Measurements from ENCODE around the gene CEP83. TPM values are rescaled to one million over a fixed set of nuclear protein-coding genes. Genes with fewer than 3 reads are reported as not detected.

CEP83 gene
- total and polyA plus RNA-seq, 9 of the 15 experiments (the other 6 are each of a cell fraction or from before 2014, with no cell fraction given), result 5.3 to 40.5 (median 31.3) TPM

DNA sequence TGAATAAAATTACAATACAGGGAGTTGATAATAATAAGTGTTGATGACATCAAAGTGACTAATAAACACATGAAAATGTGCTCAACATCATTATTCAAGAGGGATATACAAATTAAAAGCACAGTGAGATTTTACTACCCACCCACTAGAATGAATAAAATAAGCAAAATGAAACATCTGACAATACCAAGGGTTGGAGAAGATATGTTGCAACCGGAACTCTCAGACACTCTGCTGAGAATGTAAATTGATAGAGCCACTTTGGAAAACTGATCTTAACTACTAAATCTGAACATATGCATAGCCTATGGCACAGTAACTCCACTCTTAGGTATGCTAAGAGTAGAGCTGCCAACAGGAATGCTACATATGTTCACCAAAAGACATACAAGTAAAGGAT, 44.0 kb upstream of the CEP83 start:
- CTCF ChIA-PET (ENCODE audit: low intra/inter-chr PET ratio), result no interaction called here
- Histone ChIP-seq H4K20me1 (replicated peaks; ENCODE audit: control insufficient read depth, insufficient read depth, low read length) (no peaks in the 10 kb centered on the region), H3K79me2 (ENCODE audit: control insufficient read depth, insufficient read depth, low read length) (no peaks in the 10 kb centered on the region), H3K4me3 (no peak overlapping the region), H3K27me3 (ENCODE audit: control insufficient read depth in 2 of 2, insufficient read depth in 2 of 2, low read length in 2 of 2) (peaks cover 0 to 14% of the 10 kb centered on the region in 2 experiments; a peak in 3 of 5 replicates), H2AFZ (ENCODE audit: low read depth, low read length) (no peak overlapping the region), H3K9me1 (ENCODE audit: control insufficient read depth, insufficient read depth, low read length) (no peaks in the 10 kb centered on the region), H3K4me1 (replicated peaks in 1 of 2; ENCODE audit: control insufficient read depth in 2 of 2, insufficient read depth in 2 of 2, low read length in 2 of 2) (no peaks in the 10 kb centered on the region), H3K9me3 (replicated peaks; ENCODE audit: control insufficient read depth, insufficient read depth, low read depth, low read length) (no peaks in the 10 kb centered on the region), H3K27ac (ENCODE audit: extremely low read depth, low read depth, low read length) (no peak overlapping the region), H3K4me2 (ENCODE audit: insufficient read depth, low read length) (no peak overlapping the region), H3K9ac (ENCODE audit: insufficient read depth in 1 of 2, low read depth in 2 of 2, low read length in 2 of 2) (no peak overlapping the region), H3K36me3 (ENCODE audit: control insufficient read depth, insufficient read depth, low read length) (no peaks in the 10 kb centered on the region)
- 0% methylated on average over 1 of the region's 1 CpG for WGBS (ENCODE audit: insufficient coverage, low coverage, missing lambda C conversion rate)
- intact Hi-C loops (cut with micrococcal nuclease) (no loop called here), in situ Hi-C loops (cut with MboI) (no loop called here)
- FAIRE-seq (no peak), DNase-seq (ENCODE audit: extremely low read depth in 1 of 4, low spot score in 3 of 4) (no peak), ATAC-seq (no peak)
- BruUV-seq (replicated peaks), result no TSS peak
- TF ChIP-seq, protein P1, sequence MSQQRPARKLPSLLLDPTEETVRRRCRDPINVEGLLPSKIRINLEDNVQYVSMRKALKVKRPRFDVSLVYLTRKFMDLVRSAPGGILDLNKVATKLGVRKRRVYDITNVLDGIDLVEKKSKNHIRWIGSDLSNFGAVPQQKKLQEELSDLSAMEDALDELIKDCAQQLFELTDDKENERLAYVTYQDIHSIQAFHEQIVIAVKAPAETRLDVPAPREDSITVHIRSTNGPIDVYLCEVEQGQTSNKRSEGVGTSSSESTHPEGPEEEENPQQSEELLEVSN (IDR thresholded peaks at IDR 0.05; ENCODE audit: borderline replicate concordance in 1 of 2, extremely low read depth in 1 of 2, insufficient read depth in 1 of 2, insufficient read length in 1 of 2, low read depth in 1 of 2, low read length in 1 of 2, poor library complexity in 1 of 2, severe bottlenecking in 1 of 2), result no peak
- TF ChIP-seq KDM1A (IDR thresholded peaks at IDR 0.05) (no peak), SUPT5H (IDR thresholded peaks at IDR 0.05) (no peak), ZFX (CRISPR knock-in tag; IDR thresholded peaks at IDR 0.05) (no peak), FOSL1 (tag; conservative IDR thresholded peaks at IDR 0.05) (no peak), SREBF2 (CRISPR knock-in tag; IDR thresholded peaks at IDR 0.05) (no peak), MXI1 (IDR thresholded peaks at IDR 0.05; ENCODE audit: low read depth, low read length) (no peak), ZNF253 (CRISPR knock-in tag; conservative IDR thresholded peaks at IDR 0.05) (no peak), MTF1 (CRISPR knock-in tag; IDR thresholded peaks at IDR 0.05; ENCODE audit: borderline replicate concordance) (no peak), TCF3 (CRISPR knock-in tag; IDR thresholded peaks at IDR 0.05) (no peak), HMGN3 (IDR thresholded peaks at IDR 0.05; ENCODE audit: borderline replicate concordance, extremely low read depth, insufficient read length, low read depth, low read length) (no peak), CEBPB (tag; IDR thresholded peaks at IDR 0.05) (no peak), ZNF121 (CRISPR knock-in tag; conservative IDR thresholded peaks at IDR 0.05) (no peak)
- TF ChIP-seq, protein P2, sequence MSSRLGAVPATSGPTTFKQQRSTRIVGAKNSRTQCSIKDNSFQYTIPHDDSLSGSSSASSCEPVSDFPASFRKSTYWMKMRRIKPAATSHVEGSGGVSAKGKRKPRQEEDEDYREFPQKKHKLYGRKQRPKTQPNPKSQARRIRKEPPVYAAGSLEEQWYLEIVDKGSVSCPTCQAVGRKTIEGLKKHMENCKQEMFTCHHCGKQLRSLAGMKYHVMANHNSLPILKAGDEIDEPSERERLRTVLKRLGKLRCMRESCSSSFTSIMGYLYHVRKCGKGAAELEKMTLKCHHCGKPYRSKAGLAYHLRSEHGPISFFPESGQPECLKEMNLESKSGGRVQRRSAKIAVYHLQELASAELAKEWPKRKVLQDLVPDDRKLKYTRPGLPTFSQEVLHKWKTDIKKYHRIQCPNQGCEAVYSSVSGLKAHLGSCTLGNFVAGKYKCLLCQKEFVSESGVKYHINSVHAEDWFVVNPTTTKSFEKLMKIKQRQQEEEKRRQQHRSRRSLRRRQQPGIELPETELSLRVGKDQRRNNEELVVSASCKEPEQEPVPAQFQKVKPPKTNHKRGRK (tag; IDR thresholded peaks at IDR 0.05), result no peak
- TF ChIP-seq, protein P3, sequence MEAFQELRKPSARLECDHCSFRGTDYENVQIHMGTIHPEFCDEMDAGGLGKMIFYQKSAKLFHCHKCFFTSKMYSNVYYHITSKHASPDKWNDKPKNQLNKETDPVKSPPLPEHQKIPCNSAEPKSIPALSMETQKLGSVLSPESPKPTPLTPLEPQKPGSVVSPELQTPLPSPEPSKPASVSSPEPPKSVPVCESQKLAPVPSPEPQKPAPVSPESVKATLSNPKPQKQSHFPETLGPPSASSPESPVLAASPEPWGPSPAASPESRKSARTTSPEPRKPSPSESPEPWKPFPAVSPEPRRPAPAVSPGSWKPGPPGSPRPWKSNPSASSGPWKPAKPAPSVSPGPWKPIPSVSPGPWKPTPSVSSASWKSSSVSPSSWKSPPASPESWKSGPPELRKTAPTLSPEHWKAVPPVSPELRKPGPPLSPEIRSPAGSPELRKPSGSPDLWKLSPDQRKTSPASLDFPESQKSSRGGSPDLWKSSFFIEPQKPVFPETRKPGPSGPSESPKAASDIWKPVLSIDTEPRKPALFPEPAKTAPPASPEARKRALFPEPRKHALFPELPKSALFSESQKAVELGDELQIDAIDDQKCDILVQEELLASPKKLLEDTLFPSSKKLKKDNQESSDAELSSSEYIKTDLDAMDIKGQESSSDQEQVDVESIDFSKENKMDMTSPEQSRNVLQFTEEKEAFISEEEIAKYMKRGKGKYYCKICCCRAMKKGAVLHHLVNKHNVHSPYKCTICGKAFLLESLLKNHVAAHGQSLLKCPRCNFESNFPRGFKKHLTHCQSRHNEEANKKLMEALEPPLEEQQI (IDR thresholded peaks at IDR 0.05), result no peak
- POLR2A ChIA-PET, result interaction anchor here (1.1 kb wide), 1 partner anchor 256 kb away, joined by 4 read pairs; no protein-coding TSS in a partner anchor

Data from K562 (cell line).